Neural crest cell (in vitro differentiated cells): ENCODE results near the gene SDK1. TPM values are rescaled to one million over a fixed set of nuclear protein-coding genes. Genes with fewer than 3 reads are reported as not detected.

Experiments
- DNase-seq: peaks from one replicate; pipeline ENCODE4 v3.0.0; 2021; ENCODE audit warnings: low read depth, mixed read lengths, low spot score
- H3K27ac Mint-ChIP-seq: one replicate; pipeline ENCODE4 v1.8.0; 2021; ENCODE audit warnings: mild to moderate bottlenecking, mixed read lengths; ENCODE audit not compliant: unreplicated experiment
- H3K27me3 Mint-ChIP-seq: 2 replicates; pipeline ENCODE4 v1.8.0; 2021; ENCODE audit warnings: low read depth, mild to moderate bottlenecking, mixed read lengths
- H3K36me3 Mint-ChIP-seq: 2 replicates; pipeline ENCODE4 v1.8.0; 2021; ENCODE audit warnings: low read depth, mild to moderate bottlenecking, mixed read lengths
- H3K4me1 Mint-ChIP-seq: 2 replicates; pipeline ENCODE4 v1.8.0; 2021; ENCODE audit warnings: mixed read lengths
- H3K4me3 Mint-ChIP-seq: one replicate; pipeline ENCODE4 v1.8.0; 2021; ENCODE audit warnings: mild to moderate bottlenecking, mixed read lengths
- H3K9me3 Mint-ChIP-seq: 2 replicates; pipeline ENCODE4 v1.8.0; 2021; ENCODE audit warnings: mixed read lengths
- CTCF ChIP-seq: fragments of 200-600 bp; sonication (generic); conservative IDR thresholded peaks from 2 replicates; pipeline ENCODE4 v1.5.0; 2021; ENCODE audit warnings: antibody characterized with exemption, mild to moderate bottlenecking
- total RNA-seq: library from RNA; stranded (reverse); gene quantifications from 2 replicates; pipeline ENCODE4 v1.2.1, GENCODE V29; 2021

SDK1 gene
- total RNA-seq, 1 donor from 2014 or later, result 11.6 TPM

- H3K4me1 Mint-ChIP-seq, result peaks cover 38% of the 10 kb centered on the region
- DNase-seq, result no peak
- no peaks in the 10 kb centered on the region for H3K27me3 Mint-ChIP-seq
- no peak overlapping the region for H3K4me3 Mint-ChIP-seq
- no peak for TF ChIP-seq CTCF
- H3K9me3 Mint-ChIP-seq, result peaks cover 13% of the 10 kb centered on the region
- H3K27ac Mint-ChIP-seq, result no peak overlapping the region
- H3K36me3 Mint-ChIP-seq, result peaks cover 31% of the 10 kb centered on the region
Measured at GRCh38 chr7:4014346-4015050, 713.4 kb downstream of the SDK1 start.

GRCh38 chr7:4015371-4015770 lies 714.3 kb downstream of the SDK1 start:
- no peaks in the 10 kb centered on the region for H3K27me3 Mint-ChIP-seq
- H3K9me3 Mint-ChIP-seq, result peaks cover 15% of the 10 kb centered on the region
- H3K4me1 Mint-ChIP-seq, result peaks cover 38% of the 10 kb centered on the region
- peaks cover 38% of the 10 kb centered on the region for H3K36me3 Mint-ChIP-seq
- peak overlapping the region; percentile 20 for H3K27ac Mint-ChIP-seq
- H3K4me3 Mint-ChIP-seq, result no peak overlapping the region
- no peak for DNase-seq
- no peak for TF ChIP-seq CTCF

- Mint-ChIP-seq H3K36me3 (peaks cover 44% of the 10 kb centered on the region), H3K9me3 (peaks cover 17% of the 10 kb centered on the region), H3K27me3 (no peaks in the 10 kb centered on the region), H3K4me1 (peaks cover 38% of the 10 kb centered on the region), H3K4me3 (no peak overlapping the region), H3K27ac (no peak overlapping the region)
- no peak for DNase-seq
- TF ChIP-seq CTCF, result no peak
Measured at GRCh38 chr7:4015996-4016395, 714.9 kb downstream of the SDK1 start.

GRCh38 chr7:4017081-4017480 lies 716.0 kb downstream of the SDK1 start:
- no peaks in the 10 kb centered on the region for H3K27me3 Mint-ChIP-seq
- no peak for DNase-seq

GRCh38 chr7:4017785-4018184 lies 716.7 kb downstream of the SDK1 start:
- no peaks in the 10 kb centered on the region for H3K27me3 Mint-ChIP-seq
- no peak overlapping the region for H3K4me3 Mint-ChIP-seq
- H3K9me3 Mint-ChIP-seq, result peaks cover 17% of the 10 kb centered on the region
- H3K4me1 Mint-ChIP-seq, result peaks cover 33% of the 10 kb centered on the region
- peaks cover 45% of the 10 kb centered on the region for H3K36me3 Mint-ChIP-seq
- no peak for TF ChIP-seq CTCF
- DNase-seq, result no peak
- H3K27ac Mint-ChIP-seq, result no peak overlapping the region

More at GRCh38 chr7:4017081-4017480, 716.0 kb downstream of the SDK1 start:
- Mint-ChIP-seq H3K36me3 (peaks cover 45% of the 10 kb centered on the region), H3K4me1 (peaks cover 35% of the 10 kb centered on the region), H3K9me3 (peaks cover 17% of the 10 kb centered on the region), H3K27ac (no peak overlapping the region), H3K4me3 (no peak overlapping the region)
- no peak for TF ChIP-seq CTCF
